HEK293 (cell line): ENCODE measurements around the gene HARBI1.

Experiments
- CTCF ChIA-PET: fragments of 350-600 bp; formaldehyde crosslinking; extraction: SDS; loops from one replicate; lab custom pipeline; 2021; ENCODE audit warnings: antibody characterized with exemption; lab: Yijun Ruan, JAX
- POLR2A ChIA-PET: fragments of 300-600 bp; formaldehyde crosslinking; extraction: SDS; loops from one replicate; lab custom pipeline; 2020; ENCODE audit warnings: antibody characterized with exemption, inconsistent platforms; lab: Yijun Ruan, JAX
- H3K27ac ChIP-seq: fragments of 200-500 bp; sonication (Bioruptor generic); 2 replicates; pipeline ENCODE4 v1.5.1; 2014; ENCODE audit warnings: low read depth, low read length, control low read depth, inconsistent platforms; ENCODE audit errors: extremely low read depth
- H3K36me3 ChIP-seq, 2 experiments: fragments of 200-500 bp in 1 of 2; sonication (Bioruptor generic) in 1 of 2; 1 replicate in 1 of 2; 2 replicates in 1 of 2; pipeline ENCODE4 v1.5.1; 2014 to 2017; ENCODE audit warnings: inconsistent platforms in 2 of 2, low read length in 2 of 2; ENCODE audit not compliant: control insufficient read depth in 2 of 2, insufficient read depth in 1 of 2
- H3K4me1 ChIP-seq: fragments of 200-500 bp; sonication (Bioruptor generic); 2 replicates; pipeline ENCODE4 v1.5.1; 2014; ENCODE audit warnings: mild to moderate bottlenecking, low read length, inconsistent platforms; ENCODE audit not compliant: control insufficient read depth, insufficient read depth
- H3K4me3 ChIP-seq: 2 replicates; pipeline ENCODE4 v1.5.1; 2011; ENCODE audit warnings: low read depth, mild to moderate bottlenecking, control low read depth, low read length, moderate library complexity
- H3K9me3 ChIP-seq: fragments of 200-500 bp; sonication (Bioruptor generic); 2 replicates; pipeline ENCODE4 v1.5.1; 2014; ENCODE audit warnings: low read depth, low read length, inconsistent platforms; ENCODE audit not compliant: control insufficient read depth, insufficient read depth
- BCL11A ChIP-seq: fragments of 450-650 bp; formaldehyde crosslinking; IDR thresholded peaks from 2 replicates; pipeline ENCODE4 v1.5.1; 2016; ENCODE audit warnings: low read depth, missing biosample characterization, missing genetic modification characterization
- BCL6B ChIP-seq: fragments of 450-650 bp; formaldehyde crosslinking; IDR thresholded peaks from 2 replicates; pipeline ENCODE4 v1.5.1; 2017; ENCODE audit warnings: missing biosample characterization, missing genetic modification characterization
- EGR2 ChIP-seq: fragments of 450-650 bp; formaldehyde crosslinking; IDR thresholded peaks from 2 replicates; pipeline ENCODE4 v1.5.1; 2016; ENCODE audit warnings: low read depth, missing biosample characterization, missing genetic modification characterization
- ZFHX2 ChIP-seq: fragments of 450-650 bp; formaldehyde crosslinking; conservative IDR thresholded peaks from 2 replicates; pipeline ENCODE4 v1.5.1; 2016; ENCODE audit warnings: missing biosample characterization, missing genetic modification characterization
- ZNF121 ChIP-seq: fragments of 450-650 bp; formaldehyde crosslinking; IDR thresholded peaks from 2 replicates; pipeline ENCODE4 v1.5.1; 2016; ENCODE audit warnings: missing biosample characterization, missing genetic modification characterization
- ZNF2 ChIP-seq: fragments of 450-650 bp; formaldehyde crosslinking; IDR thresholded peaks from 2 replicates; pipeline ENCODE4 v1.5.1; 2016; ENCODE audit warnings: missing biosample characterization, missing genetic modification characterization
- ZNF202 ChIP-seq: fragments of 450-650 bp; formaldehyde crosslinking; IDR thresholded peaks from 2 replicates; pipeline ENCODE4 v1.5.1; 2016; ENCODE audit warnings: missing biosample characterization, missing genetic modification characterization, borderline replicate concordance
- ZNF214 ChIP-seq: fragments of 450-650 bp; formaldehyde crosslinking; IDR thresholded peaks from 2 replicates; pipeline ENCODE4 v1.5.1; 2017; ENCODE audit warnings: missing biosample characterization, mild to moderate bottlenecking, missing genetic modification characterization, borderline replicate concordance
- ZNF354C ChIP-seq: fragments of 450-650 bp; formaldehyde crosslinking; IDR thresholded peaks from 2 replicates; pipeline ENCODE4 v1.5.1; 2016; ENCODE audit warnings: missing biosample characterization, missing genetic modification characterization, low read depth, borderline replicate concordance
- ZNF555 ChIP-seq: fragments of 450-650 bp; formaldehyde crosslinking; conservative IDR thresholded peaks from 2 replicates; pipeline ENCODE4 v1.5.1; 2017; ENCODE audit warnings: missing biosample characterization, mild to moderate bottlenecking, missing genetic modification characterization, inconsistent platforms
- ZNF645 ChIP-seq: fragments of 450-650 bp; formaldehyde crosslinking; IDR thresholded peaks from 2 replicates; pipeline ENCODE4; 2016; ENCODE audit warnings: missing biosample characterization, missing genetic modification characterization
- ZNF654 ChIP-seq: fragments of 450-650 bp; formaldehyde crosslinking; IDR thresholded peaks from 2 replicates; pipeline ENCODE4 v1.5.1; 2016; ENCODE audit warnings: low read depth, missing biosample characterization, missing genetic modification characterization
- ZNF664 ChIP-seq: fragments of 450-650 bp; formaldehyde crosslinking; IDR thresholded peaks from 2 replicates; pipeline ENCODE4 v1.5.1; 2016; ENCODE audit warnings: missing biosample characterization, missing genetic modification characterization
- ZNF830 ChIP-seq: fragments of 450-650 bp; IDR thresholded peaks from 2 replicates; pipeline ENCODE4 v1.5.0; 2018; ENCODE audit warnings: missing biosample characterization, missing genetic modification characterization, low read depth, mild to moderate bottlenecking, moderate library complexity
- ZSCAN23 ChIP-seq: fragments of 450-650 bp; formaldehyde crosslinking; IDR thresholded peaks from 2 replicates; pipeline ENCODE4 v1.5.1; 2016; ENCODE audit warnings: missing biosample characterization, missing genetic modification characterization
- ZSCAN5A ChIP-seq: fragments of 450-650 bp; formaldehyde crosslinking; IDR thresholded peaks from 2 replicates; pipeline ENCODE4 v1.5.1; 2016; ENCODE audit warnings: missing biosample characterization, missing genetic modification characterization
- TF ChIP-seq, protein P1 (sequence below): fragments of 450-650 bp; formaldehyde crosslinking; IDR thresholded peaks from 2 replicates; pipeline ENCODE4 v1.5.1; 2016; ENCODE audit warnings: missing biosample characterization, missing genetic modification characterization
- TF ChIP-seq, protein P2 (sequence below): fragments of 450-650 bp; formaldehyde crosslinking; IDR thresholded peaks from 2 replicates; pipeline ENCODE4 v1.5.1; 2017; ENCODE audit warnings: missing biosample characterization, missing genetic modification characterization

Gene HARBI1

GRCh38 chr11:46570790-46571398 is 46.1 kb downstream of the HARBI1 start:
- CTCF ChIA-PET, result interaction anchor here (1.0 to 1.2 kb wide), 3 partner anchors 10 to 33 kb away, joined by 3 to 5 read pairs (median 4); no protein-coding TSS in a partner anchor

DNA sequence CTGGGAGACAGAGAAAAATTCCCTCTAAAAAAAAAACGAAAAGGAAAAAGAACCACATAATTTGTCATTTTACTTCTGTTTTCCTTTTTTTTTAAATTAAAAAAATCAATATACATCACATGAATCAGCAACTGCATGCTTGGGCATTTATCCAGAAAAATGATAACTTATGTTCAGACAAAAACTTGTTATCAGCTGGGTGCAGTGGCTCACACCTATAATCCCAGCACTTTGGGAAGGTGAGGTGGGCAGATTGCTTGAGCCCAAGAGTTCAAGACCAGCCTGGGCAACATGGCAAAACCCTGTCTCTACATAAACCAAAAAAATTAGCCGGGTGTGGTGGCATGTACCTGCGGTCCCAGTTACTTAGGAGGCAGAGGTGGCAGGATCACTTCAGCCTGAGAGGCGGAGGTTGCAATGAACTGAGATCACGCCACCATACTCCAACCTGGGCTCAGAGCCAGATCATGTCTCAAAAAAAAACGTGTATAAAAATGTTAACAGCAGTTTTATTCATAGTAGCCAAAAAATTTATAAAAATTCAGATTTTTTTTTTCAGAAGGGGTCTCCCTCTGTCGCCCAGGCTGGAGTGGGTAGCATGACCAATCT is 51.7 kb downstream of the HARBI1 start:
- CTCF ChIA-PET, result no interaction called here
- Histone ChIP-seq H3K27ac (no peak overlapping the region), H3K4me3 (no peak overlapping the region), H3K4me1 (0 out of 2 replicates have a peak, but pooled peaks cover 1% of the 10 kb centered on the region), H3K36me3 (no peaks in the 10 kb centered on the region; a peak in 1 of 3 replicates), H3K9me3 (no peaks in the 10 kb centered on the region)
- TF ChIP-seq ZNF645 (tag by site-specific recombination), result no peak
- TF ChIP-seq ZNF121, result no peak
- POLR2A ChIA-PET, result no interaction called here

More at GRCh38 chr11:46570790-46571398, 46.1 kb downstream of the HARBI1 start:
- no peak for TF ChIP-seq ZNF654 (tag by site-specific recombination)
- TF ChIP-seq ZFHX2 (tag by site-specific recombination), result no peak
- TF ChIP-seq ZNF664, result no peak
- no peak for TF ChIP-seq ZSCAN5A (tag by site-specific recombination)
- TF ChIP-seq, protein P1, sequence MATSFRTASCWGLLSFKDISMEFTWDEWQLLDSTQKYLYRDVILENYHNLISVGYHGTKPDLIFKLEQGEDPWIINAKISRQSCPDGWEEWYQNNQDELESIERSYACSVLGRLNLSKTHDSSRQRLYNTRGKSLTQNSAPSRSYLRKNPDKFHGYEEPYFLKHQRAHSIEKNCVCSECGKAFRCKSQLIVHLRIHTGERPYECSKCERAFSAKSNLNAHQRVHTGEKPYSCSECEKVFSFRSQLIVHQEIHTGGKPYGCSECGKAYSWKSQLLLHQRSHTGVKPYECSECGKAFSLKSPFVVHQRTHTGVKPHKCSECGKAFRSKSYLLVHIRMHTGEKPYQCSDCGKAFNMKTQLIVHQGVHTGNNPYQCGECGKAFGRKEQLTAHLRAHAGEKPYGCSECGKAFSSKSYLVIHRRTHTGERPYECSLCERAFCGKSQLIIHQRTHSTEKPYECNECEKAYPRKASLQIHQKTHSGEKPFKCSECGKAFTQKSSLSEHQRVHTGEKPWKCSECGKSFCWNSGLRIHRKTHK (tag by site-specific recombination), result no peak
- no peak for TF ChIP-seq ZNF555 (tag by site-specific recombination)
- no peak for TF ChIP-seq BCL11A (tag by site-specific recombination)
- no peak for TF ChIP-seq ZNF214 (tag by site-specific recombination)
- TF ChIP-seq ZSCAN23, result no peak
- Histone ChIP-seq H3K4me3 (no peak overlapping the region), H3K36me3 (no peaks in the 10 kb centered on the region; a peak in 1 of 3 replicates), H3K4me1 (no peaks in the 10 kb centered on the region), H3K27ac (no peak overlapping the region), H3K9me3 (no peaks in the 10 kb centered on the region)
- POLR2A ChIA-PET, result no interaction called here

DNA sequence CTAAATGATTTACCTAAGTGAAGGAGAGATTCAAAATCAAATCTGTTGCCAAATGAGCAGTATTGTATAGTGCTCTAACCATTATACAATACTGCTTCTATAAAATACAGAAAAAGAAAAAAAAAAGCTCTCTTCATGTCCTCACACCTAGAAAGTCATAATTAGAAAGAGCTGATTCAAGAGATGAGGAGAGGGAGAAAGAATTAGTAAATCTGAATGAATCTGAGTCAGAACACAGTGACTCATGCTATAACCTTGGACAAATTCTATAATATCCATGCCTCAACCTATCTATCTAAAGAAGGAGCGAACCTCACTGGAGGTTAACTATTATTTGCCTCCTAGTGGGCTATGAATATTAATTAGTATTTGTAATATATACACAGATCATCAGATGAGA is 52.6 kb downstream of the HARBI1 start:
- Histone ChIP-seq H3K4me1 (peaks cover 6% of the 10 kb centered on the region; the same call in 1 of the 2 replicates), H3K36me3 (no peaks in the 10 kb centered on the region; a peak in 1 of 3 replicates), H3K27ac (no peak overlapping the region), H3K4me3 (no peak overlapping the region), H3K9me3 (no peaks in the 10 kb centered on the region)
- CTCF ChIA-PET, result interaction anchor here (0.6 kb wide), 1 partner anchor 53 kb away, joined by 3 read pairs; the partner anchor contains the start of genes ATG13 and HARBI1
- TF ChIP-seq BCL6B (tag by site-specific recombination) (0 out of 2 replicates have a peak, but pooled peaks have one; percentile 13), EGR2 (tag by site-specific recombination) (no peak), ZNF202 (tag by site-specific recombination) (no peak), ZNF2 (tag by site-specific recombination) (no peak), ZNF354C (tag by site-specific recombination) (no peak), ZNF830 (tag by site-specific recombination) (no peak)
- TF ChIP-seq, protein P2, sequence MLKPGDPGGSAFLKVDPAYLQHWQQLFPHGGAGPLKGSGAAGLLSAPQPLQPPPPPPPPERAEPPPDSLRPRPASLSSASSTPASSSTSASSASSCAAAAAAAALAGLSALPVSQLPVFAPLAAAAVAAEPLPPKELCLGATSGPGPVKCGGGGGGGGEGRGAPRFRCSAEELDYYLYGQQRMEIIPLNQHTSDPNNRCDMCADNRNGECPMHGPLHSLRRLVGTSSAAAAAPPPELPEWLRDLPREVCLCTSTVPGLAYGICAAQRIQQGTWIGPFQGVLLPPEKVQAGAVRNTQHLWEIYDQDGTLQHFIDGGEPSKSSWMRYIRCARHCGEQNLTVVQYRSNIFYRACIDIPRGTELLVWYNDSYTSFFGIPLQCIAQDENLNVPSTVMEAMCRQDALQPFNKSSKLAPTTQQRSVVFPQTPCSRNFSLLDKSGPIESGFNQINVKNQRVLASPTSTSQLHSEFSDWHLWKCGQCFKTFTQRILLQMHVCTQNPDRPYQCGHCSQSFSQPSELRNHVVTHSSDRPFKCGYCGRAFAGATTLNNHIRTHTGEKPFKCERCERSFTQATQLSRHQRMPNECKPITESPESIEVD, result peak; percentile 30; the same call in 1 of the 2 replicates
- POLR2A ChIA-PET, result no interaction called here
